GM23338 (cell line): ENCODE measurements around the gene NAP1L4. TPM values are rescaled to one million over a fixed set of nuclear protein-coding genes. Genes with fewer than 3 reads are reported as not detected.

Experiments
- ATAC-seq: fragments of 200-7000 bp; cut with Tn5 transposase; 3 replicates; pipeline ENCODE4 v1.9.1; 2020
- DNase-seq: peaks from one replicate; pipeline ENCODE4 v3.0.0-alpha.2; 2015; ENCODE audit warnings: low spot score
- H2AFZ ChIP-seq: fragments of 200-600 bp; sonication (generic); 2 replicates; pipeline ENCODE4 v1.8.0; 2016; ENCODE audit warnings: antibody characterized with exemption, mild to moderate bottlenecking, moderate library complexity
- H3F3A ChIP-seq: fragments of 200-600 bp; sonication (generic); replicated peaks from 2 replicates; pipeline ENCODE4 v1.8.0; 2017; ENCODE audit warnings: antibody characterized with exemption, mixed run types, low read depth
- H3K27ac ChIP-seq: fragments of 200-600 bp; sonication (generic); 2 replicates; pipeline ENCODE4 v1.6.1; 2016; ENCODE audit warnings: low read depth
- H3K27me3 ChIP-seq: fragments of 200-600 bp; sonication (generic); 2 replicates; pipeline ENCODE4 v1.8.0; 2016; ENCODE audit warnings: mild to moderate bottlenecking, mixed run types, moderate library complexity; ENCODE audit not compliant: insufficient read depth
- H3K36me3 ChIP-seq: fragments of 200-600 bp; sonication (generic); 2 replicates; pipeline ENCODE4 v1.8.0; 2016; ENCODE audit warnings: mild to moderate bottlenecking; ENCODE audit not compliant: insufficient read depth
- H3K4me1 ChIP-seq: fragments of 200-600 bp; sonication (generic); 2 replicates; pipeline ENCODE4 v1.8.0; 2016; ENCODE audit warnings: mild to moderate bottlenecking, moderate library complexity; ENCODE audit not compliant: insufficient read depth
- H3K4me2 ChIP-seq: fragments of 200-600 bp; sonication (generic); 2 replicates; pipeline ENCODE4 v1.7.1; 2017; ENCODE audit warnings: mixed run types
- H3K4me3 ChIP-seq: fragments of 200-600 bp; sonication (generic); 2 replicates; pipeline ENCODE4 v1.6.1; 2016; ENCODE audit warnings: mixed run types
- H3K79me2 ChIP-seq: fragments of 200-600 bp; sonication (generic); replicated peaks from 2 replicates; pipeline ENCODE4 v1.8.0; 2017; ENCODE audit warnings: mild to moderate bottlenecking; ENCODE audit not compliant: insufficient read depth
- H3K9me2 ChIP-seq: fragments of 200-600 bp; sonication (generic); 2 replicates; pipeline ENCODE4 v1.8.0; 2017; ENCODE audit not compliant: insufficient read depth
- H4K20me1 ChIP-seq: fragments of 200-600 bp; sonication (generic); replicated peaks from 2 replicates; pipeline ENCODE4 v1.8.0; 2017; ENCODE audit warnings: mild to moderate bottlenecking; ENCODE audit not compliant: insufficient read depth
- H3K27ac Mint-ChIP-seq: 2 replicates; pipeline ENCODE4 v1.8.0; 2020; ENCODE audit warnings: inconsistent platforms, mild to moderate bottlenecking, moderate library complexity, mixed read lengths
- H3K27me3 Mint-ChIP-seq: 3 replicates; pipeline ENCODE4 v1.8.0; 2022; ENCODE audit warnings: low read depth, mild to moderate bottlenecking, moderate library complexity, mixed read lengths, inconsistent platforms; ENCODE audit not compliant: insufficient read depth, poor library complexity
- H3K36me3 Mint-ChIP-seq: 3 replicates; pipeline ENCODE4 v1.8.0; 2021; ENCODE audit warnings: low read depth, mild to moderate bottlenecking, inconsistent platforms, moderate library complexity, mixed read lengths
- H3K4me1 Mint-ChIP-seq: 3 replicates; pipeline ENCODE4 v1.8.0; 2020; ENCODE audit warnings: mild to moderate bottlenecking, inconsistent platforms, mixed read lengths
- H3K4me3 Mint-ChIP-seq: 3 replicates; pipeline ENCODE4 v1.8.0; 2021; ENCODE audit warnings: moderate library complexity, mild to moderate bottlenecking, inconsistent platforms, mixed read lengths
- H3K9me3 Mint-ChIP-seq: 3 replicates; pipeline ENCODE4 v1.8.0; 2020; ENCODE audit warnings: moderate library complexity, mild to moderate bottlenecking, inconsistent platforms, mixed read lengths
- CREB1 ChIP-seq: fragments of 250-450 bp; sonication (Bioruptor Pico); IDR thresholded peaks from 2 replicates; pipeline ENCODE4 v1.5.0; 2020; ENCODE audit warnings: low read depth, mild to moderate bottlenecking, moderate library complexity
- EZH2 ChIP-seq: fragments of 200-600 bp; sonication (generic); IDR thresholded peaks from one replicate; pipeline ENCODE4 v1.8.0; 2017; ENCODE audit warnings: antibody characterized with exemption, mild to moderate bottlenecking, low read depth; ENCODE audit not compliant: unreplicated experiment
- EZH2phosphoT487 ChIP-seq: fragments of 200-600 bp; sonication (generic); IDR thresholded peaks from one replicate; pipeline ENCODE4 v1.8.1; 2018; ENCODE audit warnings: antibody characterized with exemption; ENCODE audit not compliant: unreplicated experiment
- JUNB ChIP-seq: IDR thresholded peaks from one replicate; pipeline ENCODE4 v1.6.1; 2016; ENCODE audit warnings: antibody characterized with exemption; ENCODE audit not compliant: unreplicated experiment
- NANOG ChIP-seq: IDR thresholded peaks from 2 replicates; pipeline ENCODE4 v1.6.1; 2016; ENCODE audit warnings: antibody characterized with exemption, borderline replicate concordance
- POLR2AphosphoS5 ChIP-seq: IDR thresholded peaks from 2 replicates; pipeline ENCODE4 v1.6.1; 2016; ENCODE audit warnings: antibody characterized with exemption, low read depth
- STAT1 ChIP-seq: IDR thresholded peaks from one replicate; pipeline ENCODE4 v1.6.1; 2016; ENCODE audit warnings: antibody characterized with exemption; ENCODE audit not compliant: unreplicated experiment
- ZNF114 ChIP-seq: fragments of 250-450 bp; sonication (Bioruptor Pico); IDR thresholded peaks from 2 replicates; pipeline ENCODE4 v1.5.0; 2020; ENCODE audit warnings: mild to moderate bottlenecking, moderate library complexity
- ZNF331 ChIP-seq: fragments of 250-450 bp; sonication (Bioruptor Pico); IDR thresholded peaks from 2 replicates; pipeline ENCODE4 v1.5.0; 2020; ENCODE audit warnings: low read depth, mild to moderate bottlenecking, moderate library complexity
- polyA plus RNA-seq: library from polyadenylated mRNA; unstranded; fragments of >200 nt; fragmentation: Nextera tagmentation; extraction: Ambion mirVana; gene quantifications from 2 replicates; pipeline ENCODE4 v1.2.1, GENCODE V29; 2016
- total RNA-seq: library from RNA; depleted of rRNA; stranded (reverse); fragments of >200 nt; shearing (Covaris generic); gene quantifications from 2 replicates; pipeline ENCODE4 v1.2.3, GENCODE V29; 2014
- TF ChIP-seq, protein P1 (sequence below): IDR thresholded peaks from 2 replicates; pipeline ENCODE4 v1.6.1; 2016; ENCODE audit warnings: antibody characterized with exemption
- TF ChIP-seq, protein P2 (sequence below): fragments of 250-450 bp; sonication (Bioruptor Pico); IDR thresholded peaks from 2 replicates; pipeline ENCODE4 v1.5.0; 2020; ENCODE audit warnings: mild to moderate bottlenecking, moderate library complexity
- TF ChIP-seq, protein P3 (sequence below): IDR thresholded peaks from one replicate; pipeline ENCODE4 v1.6.1; 2018; ENCODE audit warnings: antibody characterized with exemption; ENCODE audit not compliant: unreplicated experiment
- TF ChIP-seq, protein P4 (sequence below), 2 experiments: fragments of 200-600 bp in 1 of 2; sonication (generic) in 1 of 2; conservative IDR thresholded peaks; 2 replicates each; pipeline versions ENCODE4 v1.5.1 to v1.6.1; 2016 to 2017; ENCODE audit warnings: antibody characterized with exemption in 2 of 2, low read depth in 2 of 2, mild to moderate bottlenecking in 2 of 2, moderate library complexity in 1 of 2

Gene NAP1L4
- total and polyA plus RNA-seq, 2 experiments from 2014 or later: 181 to 189 TPM

DNA sequence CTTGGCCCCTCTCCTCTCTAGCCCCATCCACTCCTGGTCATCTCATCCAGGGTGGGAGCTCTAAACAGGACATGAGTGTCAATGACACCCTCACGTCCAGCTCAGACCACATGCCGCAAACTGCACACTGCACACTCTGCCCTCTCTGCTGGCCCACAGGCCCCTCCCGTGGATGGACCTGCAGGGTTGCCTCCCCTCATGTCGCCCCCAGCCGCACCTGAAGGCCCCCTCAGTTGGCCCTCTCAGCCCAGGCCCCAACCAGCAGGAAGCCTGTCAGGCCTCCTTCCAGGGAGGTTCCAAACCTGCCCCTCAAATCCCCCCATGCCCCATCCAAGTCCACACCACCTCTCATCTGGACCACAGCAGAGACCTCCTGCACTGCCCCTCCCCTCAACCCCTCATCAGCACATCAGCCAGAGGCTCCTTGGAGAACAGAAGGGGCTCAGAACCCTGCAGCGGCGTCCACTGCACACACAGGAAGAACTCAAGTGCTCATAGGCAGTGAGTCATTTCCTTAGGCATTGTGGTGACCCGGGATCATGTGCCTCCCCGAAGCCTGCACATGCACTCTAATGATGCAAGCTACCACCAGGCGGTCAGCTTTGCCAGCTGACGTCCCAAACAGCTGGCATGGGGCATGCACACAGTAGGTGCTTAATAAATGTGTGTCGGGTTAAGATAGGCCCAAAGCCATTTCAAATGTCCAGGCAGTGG, 93.6 kb downstream of the NAP1L4 start:
- Histone ChIP-seq H3K27ac (no peak overlapping the region), H3F3A (no peaks in the 10 kb centered on the region), H3K4me3 (no peak overlapping the region), H3K36me3 (no peaks in the 10 kb centered on the region), H3K79me2 (no peaks in the 10 kb centered on the region), H3K4me2 (no peak overlapping the region), H3K4me1 (peaks cover 5% of the 10 kb centered on the region; the same call in 1 of the 2 replicates), H3K27me3 (peaks cover 4% of the 10 kb centered on the region; the same call in 1 of the 2 replicates), H2AFZ (no peak overlapping the region), H4K20me1 (no peaks in the 10 kb centered on the region; the same call in 1 of the 2 replicates), H3K9me2 (no peaks in the 10 kb centered on the region)
- H3K36me3 Mint-ChIP-seq: peaks cover 12% of the 10 kb centered on the region
- DNase-seq (no peak), ATAC-seq (no peak)
- H3K9me3 Mint-ChIP-seq: peaks cover 25% of the 10 kb centered on the region
- no peak overlapping the region for H3K4me3 Mint-ChIP-seq
- TF ChIP-seq JUNB: no peak
- TF ChIP-seq CREB1 (CRISPR knock-in tag): no peak
- TF ChIP-seq, protein P1, sequence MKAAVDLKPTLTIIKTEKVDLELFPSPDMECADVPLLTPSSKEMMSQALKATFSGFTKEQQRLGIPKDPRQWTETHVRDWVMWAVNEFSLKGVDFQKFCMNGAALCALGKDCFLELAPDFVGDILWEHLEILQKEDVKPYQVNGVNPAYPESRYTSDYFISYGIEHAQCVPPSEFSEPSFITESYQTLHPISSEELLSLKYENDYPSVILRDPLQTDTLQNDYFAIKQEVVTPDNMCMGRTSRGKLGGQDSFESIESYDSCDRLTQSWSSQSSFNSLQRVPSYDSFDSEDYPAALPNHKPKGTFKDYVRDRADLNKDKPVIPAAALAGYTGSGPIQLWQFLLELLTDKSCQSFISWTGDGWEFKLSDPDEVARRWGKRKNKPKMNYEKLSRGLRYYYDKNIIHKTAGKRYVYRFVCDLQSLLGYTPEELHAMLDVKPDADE: no peak
- TF ChIP-seq EZH2phosphoT487: no peak
- no peak for TF ChIP-seq POLR2AphosphoS5
- TF ChIP-seq, protein P2, sequence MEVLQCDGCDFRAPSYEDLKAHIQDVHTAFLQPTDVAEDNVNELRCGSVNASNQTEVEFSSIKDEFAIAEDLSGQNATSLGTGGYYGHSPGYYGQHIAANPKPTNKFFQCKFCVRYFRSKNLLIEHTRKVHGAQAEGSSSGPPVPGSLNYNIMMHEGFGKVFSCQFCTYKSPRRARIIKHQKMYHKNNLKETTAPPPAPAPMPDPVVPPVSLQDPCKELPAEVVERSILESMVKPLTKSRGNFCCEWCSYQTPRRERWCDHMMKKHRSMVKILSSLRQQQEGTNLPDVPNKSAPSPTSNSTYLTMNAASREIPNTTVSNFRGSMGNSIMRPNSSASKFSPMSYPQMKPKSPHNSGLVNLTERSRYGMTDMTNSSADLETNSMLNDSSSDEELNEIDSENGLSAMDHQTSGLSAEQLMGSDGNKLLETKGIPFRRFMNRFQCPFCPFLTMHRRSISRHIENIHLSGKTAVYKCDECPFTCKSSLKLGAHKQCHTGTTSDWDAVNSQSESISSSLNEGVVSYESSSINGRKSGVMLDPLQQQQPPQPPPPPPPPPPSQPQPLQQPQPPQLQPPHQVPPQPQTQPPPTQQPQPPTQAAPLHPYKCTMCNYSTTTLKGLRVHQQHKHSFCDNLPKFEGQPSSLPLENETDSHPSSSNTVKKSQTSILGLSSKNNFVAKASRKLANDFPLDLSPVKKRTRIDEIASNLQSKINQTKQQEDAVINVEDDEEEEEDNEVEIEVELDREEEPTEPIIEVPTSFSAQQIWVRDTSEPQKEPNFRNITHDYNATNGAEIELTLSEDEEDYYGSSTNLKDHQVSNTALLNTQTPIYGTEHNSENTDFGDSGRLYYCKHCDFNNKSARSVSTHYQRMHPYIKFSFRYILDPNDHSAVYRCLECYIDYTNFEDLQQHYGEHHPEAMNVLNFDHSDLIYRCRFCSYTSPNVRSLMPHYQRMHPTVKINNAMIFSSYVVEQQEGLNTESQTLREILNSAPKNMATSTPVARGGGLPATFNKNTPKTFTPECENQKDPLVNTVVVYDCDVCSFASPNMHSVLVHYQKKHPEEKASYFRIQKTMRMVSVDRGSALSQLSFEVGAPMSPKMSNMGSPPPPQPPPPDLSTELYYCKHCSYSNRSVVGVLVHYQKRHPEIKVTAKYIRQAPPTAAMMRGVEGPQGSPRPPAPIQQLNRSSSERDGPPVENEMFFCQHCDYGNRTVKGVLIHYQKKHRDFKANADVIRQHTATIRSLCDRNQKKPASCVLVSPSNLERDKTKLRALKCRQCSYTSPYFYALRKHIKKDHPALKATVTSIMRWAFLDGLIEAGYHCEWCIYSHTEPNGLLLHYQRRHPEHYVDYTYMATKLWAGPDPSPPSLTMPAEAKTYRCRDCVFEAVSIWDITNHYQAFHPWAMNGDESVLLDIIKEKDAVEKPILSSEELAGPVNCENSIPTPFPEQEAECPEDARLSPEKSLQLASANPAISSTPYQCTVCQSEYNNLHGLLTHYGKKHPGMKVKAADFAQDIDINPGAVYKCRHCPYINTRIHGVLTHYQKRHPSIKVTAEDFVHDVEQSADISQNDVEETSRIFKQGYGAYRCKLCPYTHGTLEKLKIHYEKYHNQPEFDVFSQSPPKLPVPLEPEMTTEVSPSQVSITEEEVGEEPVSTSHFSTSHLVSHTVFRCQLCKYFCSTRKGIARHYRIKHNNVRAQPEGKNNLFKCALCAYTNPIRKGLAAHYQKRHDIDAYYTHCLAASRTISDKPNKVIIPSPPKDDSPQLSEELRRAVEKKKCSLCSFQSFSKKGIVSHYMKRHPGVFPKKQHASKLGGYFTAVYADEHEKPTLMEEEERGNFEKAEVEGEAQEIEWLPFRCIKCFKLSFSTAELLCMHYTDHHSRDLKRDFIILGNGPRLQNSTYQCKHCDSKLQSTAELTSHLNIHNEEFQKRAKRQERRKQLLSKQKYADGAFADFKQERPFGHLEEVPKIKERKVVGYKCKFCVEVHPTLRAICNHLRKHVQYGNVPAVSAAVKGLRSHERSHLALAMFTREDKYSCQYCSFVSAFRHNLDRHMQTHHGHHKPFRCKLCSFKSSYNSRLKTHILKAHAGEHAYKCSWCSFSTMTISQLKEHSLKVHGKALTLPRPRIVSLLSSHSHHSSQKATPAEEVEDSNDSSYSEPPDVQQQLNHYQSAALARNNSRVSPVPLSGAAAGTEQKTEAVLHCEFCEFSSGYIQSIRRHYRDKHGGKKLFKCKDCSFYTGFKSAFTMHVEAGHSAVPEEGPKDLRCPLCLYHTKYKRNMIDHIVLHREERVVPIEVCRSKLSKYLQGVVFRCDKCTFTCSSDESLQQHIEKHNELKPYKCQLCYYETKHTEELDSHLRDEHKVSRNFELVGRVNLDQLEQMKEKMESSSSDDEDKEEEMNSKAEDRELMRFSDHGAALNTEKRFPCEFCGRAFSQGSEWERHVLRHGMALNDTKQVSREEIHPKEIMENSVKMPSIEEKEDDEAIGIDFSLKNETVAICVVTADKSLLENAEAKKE (CRISPR knock-in tag): no peak
- no peak for TF ChIP-seq NANOG
- TF ChIP-seq, protein P3, sequence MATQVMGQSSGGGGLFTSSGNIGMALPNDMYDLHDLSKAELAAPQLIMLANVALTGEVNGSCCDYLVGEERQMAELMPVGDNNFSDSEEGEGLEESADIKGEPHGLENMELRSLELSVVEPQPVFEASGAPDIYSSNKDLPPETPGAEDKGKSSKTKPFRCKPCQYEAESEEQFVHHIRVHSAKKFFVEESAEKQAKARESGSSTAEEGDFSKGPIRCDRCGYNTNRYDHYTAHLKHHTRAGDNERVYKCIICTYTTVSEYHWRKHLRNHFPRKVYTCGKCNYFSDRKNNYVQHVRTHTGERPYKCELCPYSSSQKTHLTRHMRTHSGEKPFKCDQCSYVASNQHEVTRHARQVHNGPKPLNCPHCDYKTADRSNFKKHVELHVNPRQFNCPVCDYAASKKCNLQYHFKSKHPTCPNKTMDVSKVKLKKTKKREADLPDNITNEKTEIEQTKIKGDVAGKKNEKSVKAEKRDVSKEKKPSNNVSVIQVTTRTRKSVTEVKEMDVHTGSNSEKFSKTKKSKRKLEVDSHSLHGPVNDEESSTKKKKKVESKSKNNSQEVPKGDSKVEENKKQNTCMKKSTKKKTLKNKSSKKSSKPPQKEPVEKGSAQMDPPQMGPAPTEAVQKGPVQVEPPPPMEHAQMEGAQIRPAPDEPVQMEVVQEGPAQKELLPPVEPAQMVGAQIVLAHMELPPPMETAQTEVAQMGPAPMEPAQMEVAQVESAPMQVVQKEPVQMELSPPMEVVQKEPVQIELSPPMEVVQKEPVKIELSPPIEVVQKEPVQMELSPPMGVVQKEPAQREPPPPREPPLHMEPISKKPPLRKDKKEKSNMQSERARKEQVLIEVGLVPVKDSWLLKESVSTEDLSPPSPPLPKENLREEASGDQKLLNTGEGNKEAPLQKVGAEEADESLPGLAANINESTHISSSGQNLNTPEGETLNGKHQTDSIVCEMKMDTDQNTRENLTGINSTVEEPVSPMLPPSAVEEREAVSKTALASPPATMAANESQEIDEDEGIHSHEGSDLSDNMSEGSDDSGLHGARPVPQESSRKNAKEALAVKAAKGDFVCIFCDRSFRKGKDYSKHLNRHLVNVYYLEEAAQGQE: no peak
- no peak for TF ChIP-seq STAT1
- no peak for TF ChIP-seq ZNF331
- no peak for TF ChIP-seq EZH2
- TF ChIP-seq ZNF114 (CRISPR knock-in tag): no peak
- TF ChIP-seq, protein P4, sequence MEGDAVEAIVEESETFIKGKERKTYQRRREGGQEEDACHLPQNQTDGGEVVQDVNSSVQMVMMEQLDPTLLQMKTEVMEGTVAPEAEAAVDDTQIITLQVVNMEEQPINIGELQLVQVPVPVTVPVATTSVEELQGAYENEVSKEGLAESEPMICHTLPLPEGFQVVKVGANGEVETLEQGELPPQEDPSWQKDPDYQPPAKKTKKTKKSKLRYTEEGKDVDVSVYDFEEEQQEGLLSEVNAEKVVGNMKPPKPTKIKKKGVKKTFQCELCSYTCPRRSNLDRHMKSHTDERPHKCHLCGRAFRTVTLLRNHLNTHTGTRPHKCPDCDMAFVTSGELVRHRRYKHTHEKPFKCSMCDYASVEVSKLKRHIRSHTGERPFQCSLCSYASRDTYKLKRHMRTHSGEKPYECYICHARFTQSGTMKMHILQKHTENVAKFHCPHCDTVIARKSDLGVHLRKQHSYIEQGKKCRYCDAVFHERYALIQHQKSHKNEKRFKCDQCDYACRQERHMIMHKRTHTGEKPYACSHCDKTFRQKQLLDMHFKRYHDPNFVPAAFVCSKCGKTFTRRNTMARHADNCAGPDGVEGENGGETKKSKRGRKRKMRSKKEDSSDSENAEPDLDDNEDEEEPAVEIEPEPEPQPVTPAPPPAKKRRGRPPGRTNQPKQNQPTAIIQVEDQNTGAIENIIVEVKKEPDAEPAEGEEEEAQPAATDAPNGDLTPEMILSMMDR (conservative IDR thresholded peaks at IDR 0.05; ENCODE audit: low read depth in 2 of 2): no peak
- H3K27ac Mint-ChIP-seq: no peak overlapping the region; the same call in 1 of the 2 replicates
- H3K27me3 Mint-ChIP-seq: peaks cover 59% of the 10 kb centered on the region
- H3K4me1 Mint-ChIP-seq: peaks cover 15% of the 10 kb centered on the region
